Endothelial cell of umbilical vein (primary cell): Measurements from ENCODE around the gene TUBB4B. TPM values are rescaled to one million over a fixed set of nuclear protein-coding genes. Genes with fewer than 3 reads are reported as not detected.
A peak's percentile ranks its signal among the peaks of the same experiment; 100 is the strongest.

ENCODE experiments used
- BruUV-seq: library from RNA; stranded (reverse); fragments of 400-500 nt; replicated peaks from 2 replicates; lab custom pipeline; 2021; lab: Mats Ljungman, UMichigan
- CTCF ChIA-PET: fragments of 300-600, 350-600 bp; sonication (Branson Sonifier 250); formaldehyde crosslinking; loops from one replicate; lab custom pipeline; 2021; ENCODE audit warnings: antibody characterized with exemption, inconsistent platforms; lab: Charles Lee
- POLR2A ChIA-PET: fragments of 300-600, 350-600 bp; sonication (Branson Sonifier 250); formaldehyde crosslinking; loops from one replicate; lab custom pipeline; 2021; ENCODE audit warnings: antibody characterized with exemption, inconsistent platforms; lab: Charles Lee
- DNase-seq: peaks from one replicate; pipeline ENCODE4 v3.0.0-alpha.2; 2011; ENCODE audit warnings: low read depth, low spot score
- FAIRE-seq: peaks from 2 replicates; lab custom pipeline; 2011; peaks lifted over from hg19 to GRCh38; lab: Jason Lieb, UNC
- H2AFZ ChIP-seq: 2 replicates; pipeline ENCODE4 v1.6.0; 2012; ENCODE audit warnings: low read depth, low read length, control low read depth, inconsistent platforms
- H3K27ac ChIP-seq: 2 replicates; pipeline ENCODE4 v1.5.1; 2011; ENCODE audit warnings: low read depth, mild to moderate bottlenecking, control low read depth, low read length, moderate library complexity; ENCODE audit not compliant: insufficient read depth
- H3K27me3 ChIP-seq, 2 experiments: 2 replicates each; pipeline versions ENCODE4 v1.6.0 to v1.6.1; 2011; ENCODE audit warnings: low read length in 2 of 2, mixed read lengths in 1 of 2; ENCODE audit not compliant: control insufficient read depth in 2 of 2, insufficient read depth in 2 of 2
- H3K36me3 ChIP-seq, 2 experiments: 2 replicates in 1 of 2; 3 replicates in 1 of 2; pipeline ENCODE4 v1.5.1; 2011; ENCODE audit warnings: low read length in 2 of 2, mild to moderate bottlenecking in 1 of 2, moderate library complexity in 1 of 2; ENCODE audit not compliant: control insufficient read depth in 2 of 2, insufficient read depth in 2 of 2; ENCODE audit errors: extremely low read depth in 1 of 2
- H3K4me1 ChIP-seq: 3 replicates; pipeline ENCODE4 v1.5.1; 2011; ENCODE audit warnings: mild to moderate bottlenecking, low read length; ENCODE audit not compliant: control insufficient read depth, insufficient read depth; ENCODE audit errors: extremely low read depth
- H3K4me2 ChIP-seq: 2 replicates; pipeline ENCODE4 v1.6.1; 2011; ENCODE audit warnings: low read length, control low read depth, mixed read lengths; ENCODE audit not compliant: insufficient read depth
- H3K4me3 ChIP-seq, 3 experiments: fragments of 200-600 bp in 1 of 3; sonication (generic), shearing (Covaris generic) in 1 of 3; replicated peaks in 1 of 3; 2 replicates each; pipeline ENCODE4 v1.5.1; 2011 to 2016; ENCODE audit warnings: control low read depth in 3 of 3, low read length in 3 of 3, mild to moderate bottlenecking in 2 of 3, inconsistent platforms in 1 of 3, low read depth in 1 of 3, moderate library complexity in 1 of 3; ENCODE audit not compliant: insufficient read depth in 1 of 3
- H3K79me2 ChIP-seq: 2 replicates; pipeline ENCODE4 v1.6.0; 2012; ENCODE audit warnings: low read length, inconsistent platforms; ENCODE audit not compliant: control insufficient read depth, insufficient read depth
- H3K9ac ChIP-seq: replicated peaks from 2 replicates; pipeline ENCODE3; 2011; ENCODE audit warnings: low read length, control low read depth; ENCODE audit not compliant: insufficient read depth; ENCODE audit errors: extremely low read depth
- H3K9me1 ChIP-seq: replicated peaks from 3 replicates; pipeline ENCODE4 v1.6.0; 2011; ENCODE audit warnings: mild to moderate bottlenecking, low read length; ENCODE audit not compliant: control insufficient read depth, insufficient read depth; ENCODE audit errors: extremely low read depth
- H3K9me3 ChIP-seq: replicated peaks from 2 replicates; pipeline ENCODE4 v1.5.1; 2012; ENCODE audit warnings: low read length, inconsistent platforms; ENCODE audit not compliant: control insufficient read depth, insufficient read depth
- H4K20me1 ChIP-seq: replicated peaks from 2 replicates; pipeline ENCODE3; 2011; ENCODE audit warnings: mild to moderate bottlenecking, low read length; ENCODE audit not compliant: control insufficient read depth, insufficient read depth; ENCODE audit errors: extremely low read depth
- CTCF ChIP-seq, 2 donors: IDR thresholded peaks; 1 replicate in 1 of 2; 2 replicates in 1 of 2; pipeline ENCODE4 v1.5.1; 2011; ENCODE audit warnings: low read length in 2 of 2, mild to moderate bottlenecking in 2 of 2, moderate library complexity in 2 of 2, control low read depth in 1 of 2, inconsistent platforms in 1 of 2, low read depth in 1 of 2; ENCODE audit not compliant: insufficient read depth in 1 of 2; ENCODE audit errors: extremely low read depth in 1 of 2
- FOS ChIP-seq: IDR thresholded peaks from 2 replicates; pipeline ENCODE4 v1.6.1; 2011; ENCODE audit warnings: mild to moderate bottlenecking, low read length, moderate library complexity, borderline replicate concordance; ENCODE audit not compliant: insufficient read depth
- GATA2 ChIP-seq: IDR thresholded peaks from 2 replicates; pipeline ENCODE4 v1.7.0; 2011; ENCODE audit warnings: low read depth, mild to moderate bottlenecking, moderate library complexity, mixed read lengths, low read length; ENCODE audit not compliant: insufficient read length, insufficient read depth
- JUN ChIP-seq: IDR thresholded peaks from 2 replicates; pipeline ENCODE4 v1.6.1; 2011; ENCODE audit warnings: borderline replicate concordance, low read depth; ENCODE audit not compliant: insufficient read length, insufficient read depth
- MYC ChIP-seq: IDR thresholded peaks from one replicate; pipeline ENCODE4 v1.6.1; 2011; ENCODE audit warnings: mild to moderate bottlenecking, low read depth, low read length
- dilution Hi-C: fragments of 300-500 bp; cut with MboI; formaldehyde crosslinking; loops from one replicate; pipeline ENCODE4 v1.15.0; 2019; ENCODE audit warnings: low sequenced_read_pairs; ENCODE audit not compliant: extremely low pct_ligation_motif_present
- intact Hi-C: fragments of 100-400 bp; cut with micrococcal nuclease; formaldehyde crosslinking; loops from one replicate; pipeline ENCODE4 v1.10.0; 2022
- polyA plus RNA-seq, 4 experiments: library from polyadenylated mRNA; depleted of rRNA in 3 of 4; stranded (reverse) in 3 of 4; unstranded in 1 of 4; fragments of >200 nt; gene quantifications; 2 replicates each; pipeline versions ENCODE4 v1.2.1 to v1.2.3, GENCODE V29; 2011 to 2012; ENCODE audit warnings: missing spikeins in 1 of 4
- total RNA-seq: library from RNA; stranded (reverse); gene quantifications from 2 replicates; pipeline ENCODE4 v1.2.3, GENCODE V29; 2021
- TF ChIP-seq, protein P1 (sequence below): IDR thresholded peaks from 2 replicates; pipeline ENCODE4 v1.6.1; 2011; ENCODE audit not compliant: insufficient read depth, insufficient read length

Gene TUBB4B
- total and polyA plus RNA-seq, 2 donors (not counting 3 experiments of a cell fraction or from before 2014, with no cell fraction given) = 418 to 558 TPM

GRCh38 chr9:137201205-137201868 is 39.8 kb upstream of the TUBB4B start:
- intact Hi-C loops = loop anchor here (2.0 kb wide), 2 partner anchors 39 to 67 kb away; partner anchors contain the start of gene TUBB4B
- H3K27me3 ChIP-seq = no peaks in the 10 kb centered on the region
- no peaks in the 10 kb centered on the region for H3K9me1 ChIP-seq
- no peak for FAIRE-seq
- no TSS peak for BruUV-seq
- no peak overlapping the region for H3K27ac ChIP-seq
- H3K4me1 ChIP-seq = peaks cover 25% of the 10 kb centered on the region
- peak overlapping the region; percentile 19 for H3K4me2 ChIP-seq
- ChIA-PET POLR2A (interaction anchor here (0.8 to 1.2 kb wide), 5 partner anchors 12 to 72 kb away, joined by 3 to 10 read pairs (median 5); partner anchors contain the start of genes ANAPC2, SSNA1 and TUBB4B), CTCF (interaction anchor here (0.8 to 1.5 kb wide), 7 partner anchors 12 to 155 kb away, joined by 3 to 7 read pairs (median 3); partner anchors contain the start of genes CYSRT1, NPDC1, RNF208 and RNF224)
- H4K20me1 ChIP-seq = no peaks in the 10 kb centered on the region
- TF ChIP-seq, protein P1, sequence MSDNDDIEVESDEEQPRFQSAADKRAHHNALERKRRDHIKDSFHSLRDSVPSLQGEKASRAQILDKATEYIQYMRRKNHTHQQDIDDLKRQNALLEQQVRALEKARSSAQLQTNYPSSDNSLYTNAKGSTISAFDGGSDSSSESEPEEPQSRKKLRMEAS = no peak
- TF ChIP-seq MYC (no peak), GATA2 (no peak), FOS (no peak), CTCF (IDR thresholded peaks at IDR 0.05; ENCODE audit: extremely low read depth in 1 of 2, insufficient read depth in 1 of 2, low read depth in 1 of 2, low read length in 2 of 2) (no peak), JUN (no peak)
- no peak for DNase-seq
- peak overlapping the region in 2 of 3 experiments; percentile 7 to 80 for H3K4me3 ChIP-seq
- H2AFZ ChIP-seq = peak overlapping the region; percentile 1
- no peak overlapping the region for H3K9ac ChIP-seq
- H3K79me2 ChIP-seq = peaks cover 25% of the 10 kb centered on the region
- H3K36me3 ChIP-seq = no peaks in the 10 kb centered on the region
- dilution Hi-C loops = no loop called here
- no peaks in the 10 kb centered on the region for H3K9me3 ChIP-seq
